HG03439 (cell line): ENCODE results near the gene CATSPERD.

Source experiments
- ATAC-seq: cut with Tn5 transposase; IDR thresholded peaks from one replicate; pipeline ENCODE4 v1.9.1; 2021; ENCODE audit warnings: mild to moderate bottlenecking, moderate library complexity; ENCODE audit not compliant: unreplicated experiment

CATSPERD gene

DNA sequence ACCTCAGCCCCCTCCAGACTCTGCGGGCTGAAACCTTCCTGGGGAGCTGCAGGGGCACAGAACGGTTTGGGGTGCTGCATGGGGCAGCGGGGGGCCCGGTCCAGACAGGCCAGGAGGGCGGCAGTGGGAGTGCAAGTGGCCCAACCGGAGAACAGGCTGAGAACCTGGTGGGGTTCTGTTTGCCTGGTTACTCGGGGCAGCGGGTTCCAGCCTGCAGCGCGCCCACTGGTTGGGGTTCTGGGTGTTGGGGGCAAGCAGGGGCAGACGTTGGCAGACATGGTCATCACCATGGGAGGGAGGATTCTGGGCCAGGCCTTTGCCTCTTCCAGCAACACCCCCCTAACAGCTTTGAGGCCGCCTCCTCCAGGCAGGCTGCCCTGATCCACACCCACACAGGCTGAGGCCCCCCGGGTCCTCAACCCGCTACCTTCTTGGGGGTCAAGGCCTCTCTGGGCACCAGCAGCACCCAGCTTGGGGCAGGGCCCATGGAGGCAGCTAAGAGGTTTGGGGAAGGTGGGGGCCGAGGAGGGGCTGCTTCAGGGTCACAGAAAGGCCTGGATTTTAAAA is 64.2 kb downstream of the CATSPERD start, which contains the start of gene PRR22:
TSS of gene PRR22 (minus strand) at position 166 of the 567 bp plus-strand sequence. CDS start at position 80, 86 bp downstream.
- no peak for ATAC-seq

- no peak for ATAC-seq
These were observed 65.0 kb downstream of the CATSPERD start for GRCh38 chr19:5785423-5785822.

DNA sequence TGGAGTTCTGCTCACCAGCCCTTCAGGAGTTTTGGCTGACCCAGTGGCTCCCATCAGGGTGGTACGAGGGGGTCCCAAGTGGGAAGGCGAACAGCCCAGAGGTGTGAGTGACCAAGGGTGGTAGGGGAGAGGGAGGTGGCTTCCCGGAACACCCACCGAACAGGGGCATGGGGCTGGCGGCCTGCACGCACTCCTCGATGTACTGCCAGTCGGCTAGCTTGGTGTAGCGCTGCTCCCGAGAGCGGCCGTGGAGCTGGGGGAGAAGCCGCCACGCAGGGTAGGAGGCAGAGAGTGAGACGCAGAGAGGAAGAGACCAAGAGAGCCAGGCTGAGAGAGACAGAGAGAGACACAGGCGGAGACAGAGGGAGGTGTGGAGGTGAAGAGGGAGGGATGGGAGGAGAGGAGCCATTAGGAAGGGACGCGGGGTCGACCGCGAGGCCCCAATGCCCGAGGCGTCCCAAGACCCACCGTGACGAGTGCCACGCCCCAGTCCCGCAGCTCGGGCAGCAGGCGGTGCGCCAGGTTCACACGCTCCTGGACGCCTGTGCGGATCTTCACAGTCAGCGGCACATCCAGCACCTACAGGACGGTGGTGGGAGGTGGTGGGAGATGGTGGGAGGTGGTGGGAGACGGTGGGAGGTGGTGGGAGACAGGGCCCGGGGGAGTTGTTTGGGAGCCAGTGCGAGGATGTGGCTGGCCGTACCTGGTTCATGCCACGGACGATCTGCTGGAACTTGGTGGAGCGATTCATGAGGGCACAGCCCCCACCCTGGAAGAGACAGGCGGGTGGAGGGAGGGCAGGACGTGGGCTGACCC is 66.4 kb downstream of the CATSPERD start:
- no peak for ATAC-seq

GRCh38 chr19:5787409-5788182 is 67.2 kb downstream of the CATSPERD start:
- no peak for ATAC-seq

- ATAC-seq = no peak
These were observed 68.0 kb downstream of the CATSPERD start for GRCh38 chr19:5788422-5788821.

GRCh38 chr19:5789351-5789761 is 68.9 kb downstream of the CATSPERD start:
- no peak for ATAC-seq

DNA sequence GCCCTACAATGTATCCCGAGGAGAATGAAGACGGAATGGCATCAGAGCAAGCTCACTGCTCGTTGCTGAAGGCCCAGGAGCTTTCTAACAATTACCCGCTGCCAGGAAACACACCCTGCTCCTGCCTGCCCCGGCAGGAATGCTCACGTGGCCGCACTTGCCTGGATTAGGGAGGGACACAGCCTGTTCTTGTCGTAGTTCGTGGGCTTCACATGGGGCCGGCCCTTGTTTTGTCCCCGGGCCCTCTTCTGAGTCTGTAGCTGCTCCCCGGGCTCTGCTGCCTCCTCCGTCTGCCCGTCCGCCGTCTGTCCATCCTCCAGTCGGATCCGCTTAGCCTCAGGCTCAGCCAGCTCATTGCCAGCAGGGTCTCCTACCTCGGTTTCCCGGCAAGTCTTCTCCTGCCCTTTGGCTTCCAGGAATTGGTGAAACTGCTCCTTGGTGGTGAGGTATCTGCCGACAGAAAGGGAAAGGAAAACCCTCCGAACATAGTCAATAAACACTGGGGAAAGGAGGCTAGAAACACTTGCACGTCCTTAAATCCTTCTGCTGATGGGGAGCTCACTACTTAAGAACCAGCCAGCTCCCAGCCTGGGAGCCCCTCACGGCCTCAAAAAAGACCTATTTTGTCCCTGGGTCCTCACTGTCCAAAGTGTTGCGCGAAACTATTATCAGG is 69.6 kb downstream of the CATSPERD start:
- no peak for ATAC-seq

GRCh38 chr19:5790559-5791520 is 70.4 kb downstream of the CATSPERD start, which contains the start of gene DUS3L:
DUS3L (minus strand) TSS chr19:5791163; CDS start chr19:5791141, 22 bp downstream.
- peak; percentile 89 for ATAC-seq

DNA sequence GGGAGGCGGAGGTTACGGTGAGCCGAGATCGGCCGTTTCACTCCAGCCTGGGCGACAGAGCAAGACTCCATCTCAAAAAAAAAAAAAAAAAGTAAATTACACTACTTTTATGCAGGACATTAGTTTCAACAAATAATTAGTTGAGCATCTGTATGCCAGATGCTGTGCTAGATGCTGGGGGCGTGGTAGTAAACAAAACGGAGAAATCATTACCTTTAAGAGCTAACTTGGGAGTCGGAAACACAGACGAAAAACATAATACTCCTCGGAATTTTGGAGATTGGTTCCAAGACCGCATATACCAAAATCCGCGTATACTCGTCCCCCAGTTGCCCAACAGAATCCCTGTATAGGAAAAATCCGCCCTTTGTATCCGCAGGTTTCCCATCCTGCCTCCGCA is 71.8 kb downstream of the CATSPERD start:
- ATAC-seq = no peak

DNA sequence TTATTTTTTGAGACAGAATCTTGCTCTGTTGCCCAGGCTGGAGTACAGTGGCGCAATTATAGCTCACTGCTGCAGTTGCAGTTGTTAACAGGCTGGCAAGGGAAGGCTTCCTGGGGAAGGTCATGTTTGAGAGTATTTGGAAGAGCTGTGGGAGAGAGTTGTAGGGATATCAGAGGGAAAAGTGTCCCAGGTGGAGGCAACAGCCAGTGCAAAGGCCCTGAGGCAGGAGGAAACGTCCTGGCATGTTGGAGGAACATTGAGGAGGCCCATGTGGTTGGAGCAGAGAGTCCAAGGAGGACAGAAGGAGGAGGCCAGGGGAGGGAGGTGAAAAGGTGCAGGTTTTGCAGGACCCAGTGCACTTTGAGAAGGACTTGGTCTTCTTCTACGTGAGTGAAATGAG is 72.8 kb downstream of the CATSPERD start:
- ATAC-seq = no peak

- ATAC-seq = no peak
These were observed 75.0 kb downstream of the CATSPERD start for GRCh38 chr19:5795382-5795919.

- ATAC-seq = no peak
These were observed 77.8 kb downstream of the CATSPERD start for GRCh38 chr19:5798244-5798643.

DNA sequence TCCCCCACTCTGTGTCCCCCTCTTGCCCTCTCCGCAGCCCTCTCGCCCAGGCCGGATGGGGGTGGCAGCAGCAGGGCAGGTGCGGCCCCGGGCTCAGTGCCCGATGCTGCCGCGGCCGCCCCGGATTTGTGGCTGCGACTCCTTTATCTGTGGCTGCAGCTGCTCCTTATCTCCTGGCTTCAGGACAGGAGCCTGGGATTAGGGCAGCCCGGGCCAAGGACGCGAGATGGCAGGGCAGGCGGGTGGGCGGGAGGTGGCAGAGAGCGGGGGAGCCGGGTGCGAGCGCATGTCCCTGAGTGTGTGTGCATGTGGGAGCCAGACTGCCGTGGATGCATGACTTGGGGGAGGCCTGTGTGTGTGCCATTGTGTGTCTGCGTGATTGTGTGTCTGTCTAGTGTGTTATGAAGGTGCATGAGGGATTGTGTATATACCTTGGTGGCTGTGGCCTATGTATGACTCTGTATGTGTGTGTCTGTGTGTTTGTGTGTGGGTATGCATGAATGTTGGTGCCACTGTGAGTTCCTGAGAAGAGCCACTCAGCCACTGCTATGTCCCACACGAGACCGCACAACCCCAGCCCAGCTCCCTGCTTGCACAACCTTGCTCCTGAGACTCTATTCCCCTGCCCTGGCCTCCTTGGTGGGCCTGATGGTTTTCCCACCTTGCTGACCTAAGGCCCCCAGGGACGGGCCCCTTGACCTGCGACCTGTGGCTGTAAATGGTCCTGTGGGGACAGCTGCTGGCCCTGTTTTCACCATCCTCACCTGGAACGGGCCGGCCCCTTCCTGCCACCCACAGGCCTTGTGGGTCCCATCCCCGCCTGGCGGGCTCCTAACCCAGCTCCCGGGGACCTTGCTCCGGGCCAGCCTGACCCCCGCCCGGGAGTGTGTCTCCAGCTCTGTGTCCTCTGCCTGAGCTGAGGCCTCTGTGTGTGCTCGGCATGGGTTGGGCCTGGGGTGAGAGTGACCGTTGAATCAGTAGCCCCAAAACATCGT is 79.1 kb downstream of the CATSPERD start:
- ATAC-seq = no peak

- ATAC-seq = no peak
These were observed 80.2 kb downstream of the CATSPERD start for GRCh38 chr19:5800361-5801270.

DNA sequence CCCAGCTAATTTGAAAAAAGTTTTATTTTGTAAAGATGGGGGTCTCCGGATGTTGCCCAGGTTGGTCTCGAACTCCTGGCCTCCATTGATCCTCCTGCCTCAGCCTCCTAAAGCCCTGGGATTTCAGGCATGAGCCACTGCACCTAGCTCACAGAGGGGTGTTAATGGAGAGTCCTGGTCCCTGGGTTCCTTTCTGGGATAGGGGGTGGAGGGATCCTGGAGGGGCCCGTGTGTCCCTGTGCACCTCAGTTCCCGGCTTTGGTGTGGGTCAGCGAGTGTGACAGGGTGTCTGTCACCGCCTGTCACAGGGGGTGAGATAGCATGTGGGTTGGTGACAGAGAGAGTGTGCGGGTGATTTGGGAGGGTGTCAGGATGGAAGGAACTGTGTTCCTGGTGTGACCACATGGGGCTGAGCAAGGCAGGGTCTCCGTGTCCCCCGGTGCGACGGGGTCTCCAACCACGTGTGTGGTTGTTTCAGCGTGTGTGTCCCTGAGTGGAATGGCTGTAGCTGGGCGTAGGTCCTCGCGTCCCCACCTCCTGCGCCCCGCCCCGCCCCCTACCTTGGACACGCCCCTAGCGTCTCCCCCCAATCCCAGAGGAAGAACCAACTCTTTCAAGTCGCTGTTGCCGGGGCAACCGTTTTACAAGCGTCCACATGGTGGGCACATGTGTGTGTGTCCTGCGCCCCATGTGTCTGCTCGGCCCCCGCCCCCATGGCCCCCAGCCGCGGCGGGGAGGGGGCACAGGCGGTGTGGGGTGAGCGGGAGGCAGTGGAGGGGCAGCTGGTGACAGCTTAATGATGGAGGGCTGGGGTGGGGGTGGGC is 81.6 kb downstream of the CATSPERD start:
- ATAC-seq = no peak

GRCh38 chr19:5803441-5803751 is 83.0 kb downstream of the CATSPERD start:
- no peak for ATAC-seq
